SK-N-SH (cell line): Measurements from ENCODE around the gene PRKG1.

Experiments used
- CTCF ChIP-seq: fragments of 200-600 bp; sonication (generic); IDR thresholded peaks from 2 replicates; pipeline ENCODE4 v1.6.1; 2017; ENCODE audit warnings: antibody characterized with exemption, mild to moderate bottlenecking, moderate library complexity
- NFIC ChIP-seq: IDR thresholded peaks from 2 replicates; pipeline ENCODE4 v1.4.0; 2012; ENCODE audit warnings: borderline replicate concordance
- REST ChIP-seq: IDR thresholded peaks from 2 replicates; pipeline ENCODE4 v1.6.1; 2012; ENCODE audit warnings: mild to moderate bottlenecking, low read depth, low read length, moderate library complexity
- TCF12 ChIP-seq: IDR thresholded peaks from 2 replicates; pipeline ENCODE4 v1.4.0; 2012
- TEAD4 ChIP-seq: IDR thresholded peaks from 2 replicates; pipeline ENCODE4 v1.4.0; 2012; ENCODE audit warnings: mild to moderate bottlenecking, borderline replicate concordance; ENCODE audit not compliant: insufficient read depth
- YY1 ChIP-seq: IDR thresholded peaks from 2 replicates; pipeline ENCODE4 v1.4.0; 2012; ENCODE audit warnings: low read depth, mild to moderate bottlenecking

DNA sequence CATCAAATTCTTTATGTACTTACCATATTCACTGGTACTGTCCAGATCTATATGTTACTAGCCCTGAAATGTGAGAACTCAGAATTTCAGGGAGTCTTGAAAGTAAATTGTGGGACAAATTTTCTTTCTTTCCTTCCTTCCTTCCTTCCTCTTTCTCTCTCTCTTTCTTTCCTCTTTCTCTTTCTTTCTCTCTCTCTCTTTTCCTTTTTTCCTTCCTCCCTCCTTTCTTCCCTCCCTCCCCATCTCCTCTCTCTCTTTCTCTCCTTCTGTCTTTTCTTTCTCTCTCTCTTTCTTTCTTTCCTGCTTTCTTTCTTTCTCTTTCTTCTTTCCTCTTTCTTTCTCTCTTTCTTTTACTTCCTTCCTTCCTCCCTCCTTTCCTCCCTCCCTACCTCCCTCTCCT, 882.5 kb downstream of the PRKG1 start:
- TF ChIP-seq CTCF: no peak
- TF ChIP-seq REST: no peak
- no peak for TF ChIP-seq NFIC
- no peak for TF ChIP-seq TEAD4
- no peak for TF ChIP-seq YY1
- no peak for TF ChIP-seq TCF12
